Psoas muscle (tissue), 8 donors: ENCODE results near the gene UBE2E1. TPM values are rescaled to one million over a fixed set of nuclear protein-coding genes. Genes with fewer than 3 reads are reported as not detected.

Experiments
- ATAC-seq, 4 donors: fragments of 200-7000 bp; cut with Tn5 transposase; one replicate each; pipeline ENCODE4 v1.9.1; 2020; ENCODE audit warnings: moderate library complexity in 3 of 4, mild to moderate bottlenecking in 2 of 4
- DNase-seq, 2 donors: peaks; one replicate each; pipeline ENCODE4 v3.0.0-alpha.2; 2020
- H3K27ac ChIP-seq: fragments of 200-600 bp; one replicate; pipeline ENCODE4 v1.8.0; 2022
- H3K27me3 ChIP-seq, 3 donors: fragments of 200-600 bp in 1 of 3; one replicate each; pipeline versions ENCODE4 v1.6.1 to v1.8.0; 2013 to 2022; ENCODE audit warnings: low read length in 2 of 3, mild to moderate bottlenecking in 2 of 3, moderate library complexity in 1 of 3; ENCODE audit not compliant: insufficient read depth in 3 of 3
- H3K36me3 ChIP-seq, 2 donors: fragments of 200-600 bp in 1 of 2; one replicate each; pipeline versions ENCODE4 v1.6.1 to v1.8.0; 2013 to 2022; ENCODE audit warnings: low read depth in 1 of 2, mild to moderate bottlenecking in 1 of 2, moderate library complexity in 1 of 2; ENCODE audit not compliant: insufficient read depth in 1 of 2
- H3K4me1 ChIP-seq: fragments of 200-600 bp; one replicate; pipeline ENCODE4 v1.8.0; 2022
- H3K4me3 ChIP-seq: fragments of 200-600 bp; one replicate; pipeline ENCODE4 v1.8.0; 2022; ENCODE audit warnings: mild to moderate bottlenecking
- H3K9me3 ChIP-seq: fragments of 200-600 bp; one replicate; pipeline ENCODE4 v1.8.0; 2022
- WGBS, 3 donors: extraction: QIAGEN DNeasy Blood & Tissue Kit; methylation state at CpG; one replicate each; pipeline versions ENCODE4 v1.1.6 to v1.1.7; 2013; 5-methylcytosine and 5-hydroxymethylcytosine counted together
- intact Hi-C, 2 donors: fragments of 100-400 bp; cut with DNase I; formaldehyde crosslinking; loops; one replicate each; pipeline versions ENCODE4 v1.11.0 to v1.14.2; 2022
- polyA plus RNA-seq, 3 donors: library from polyadenylated mRNA; stranded (reverse); fragments of 200-250 nt; gene quantifications; one replicate each; pipeline ENCODE4 v1.2.3, GENCODE V29; 2013
- total RNA-seq, 4 donors: library from RNA; stranded (reverse); fragmentation: NEBNext Ultra II Directional in 2 of 4; extraction: Animal tissue kit (Norgen Biotek cat#: 25700) in 2 of 4; gene quantifications; one replicate each; pipeline versions ENCODE4 v1.2.1 to v1.2.4, GENCODE V29; 2021 to 2023
- TF ChIP-seq, protein P1 (sequence below): fragments of 200-600 bp; IDR thresholded peaks from one replicate; pipeline ENCODE4 v1.8.0; 2022; ENCODE audit warnings: antibody characterized with exemption
- donor health status: healthy with polysubstance abuse.
- donor health status: DM: no; HTN: no; CAD: no; lungs with moderate emphysema.
- donor health status: Bipolar disorder and iron deficiency.
- donor health status: healthy.
- donor health status: DM: yes; HTN: yes; CAD: no.
- donor health status: DM: no; HTN: no; CAD: no.
- donor health status: DM: no; HTN: no; CAD: no.
- donor health status: DM: yes; HTN: yes; CAD: no.

UBE2E1 gene
- total and polyA plus RNA-seq, 7 donors = 54.1 to 112 (median 85.9) TPM

DNA sequence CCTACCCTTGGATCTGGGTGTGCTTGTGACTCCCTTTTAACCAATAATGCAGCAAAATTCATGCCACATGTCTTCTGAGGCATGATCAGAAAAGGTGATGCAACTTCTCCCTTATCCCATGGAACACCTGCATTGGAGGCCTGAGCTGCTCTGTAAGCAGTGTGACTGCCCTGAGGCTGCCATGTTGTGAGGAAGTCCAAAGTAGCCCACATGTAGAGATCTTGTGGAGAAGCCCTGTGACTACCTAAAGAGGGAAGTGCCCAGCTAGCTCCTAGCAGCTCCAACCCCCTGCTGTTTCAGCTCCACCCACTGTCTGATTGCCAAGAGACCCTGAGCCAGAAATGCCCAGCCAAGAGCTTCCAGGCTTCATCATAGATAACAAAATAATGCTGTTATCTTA lies 132.9 kb downstream of the UBE2E1 start:
- Histone ChIP-seq H3K27me3 (no peaks in the 10 kb centered on the region), H3K4me3 (no peak overlapping the region), H3K36me3 (no peaks in the 10 kb centered on the region), H3K9me3 (no peaks in the 10 kb centered on the region), H3K4me1 (peaks cover 10% of the 10 kb centered on the region), H3K27ac (no peak overlapping the region)
- intact Hi-C loops = no loop called here
- no peak for ATAC-seq
- DNase-seq = no peak
- TF ChIP-seq, protein P1, sequence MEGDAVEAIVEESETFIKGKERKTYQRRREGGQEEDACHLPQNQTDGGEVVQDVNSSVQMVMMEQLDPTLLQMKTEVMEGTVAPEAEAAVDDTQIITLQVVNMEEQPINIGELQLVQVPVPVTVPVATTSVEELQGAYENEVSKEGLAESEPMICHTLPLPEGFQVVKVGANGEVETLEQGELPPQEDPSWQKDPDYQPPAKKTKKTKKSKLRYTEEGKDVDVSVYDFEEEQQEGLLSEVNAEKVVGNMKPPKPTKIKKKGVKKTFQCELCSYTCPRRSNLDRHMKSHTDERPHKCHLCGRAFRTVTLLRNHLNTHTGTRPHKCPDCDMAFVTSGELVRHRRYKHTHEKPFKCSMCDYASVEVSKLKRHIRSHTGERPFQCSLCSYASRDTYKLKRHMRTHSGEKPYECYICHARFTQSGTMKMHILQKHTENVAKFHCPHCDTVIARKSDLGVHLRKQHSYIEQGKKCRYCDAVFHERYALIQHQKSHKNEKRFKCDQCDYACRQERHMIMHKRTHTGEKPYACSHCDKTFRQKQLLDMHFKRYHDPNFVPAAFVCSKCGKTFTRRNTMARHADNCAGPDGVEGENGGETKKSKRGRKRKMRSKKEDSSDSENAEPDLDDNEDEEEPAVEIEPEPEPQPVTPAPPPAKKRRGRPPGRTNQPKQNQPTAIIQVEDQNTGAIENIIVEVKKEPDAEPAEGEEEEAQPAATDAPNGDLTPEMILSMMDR = no peak

DNA sequence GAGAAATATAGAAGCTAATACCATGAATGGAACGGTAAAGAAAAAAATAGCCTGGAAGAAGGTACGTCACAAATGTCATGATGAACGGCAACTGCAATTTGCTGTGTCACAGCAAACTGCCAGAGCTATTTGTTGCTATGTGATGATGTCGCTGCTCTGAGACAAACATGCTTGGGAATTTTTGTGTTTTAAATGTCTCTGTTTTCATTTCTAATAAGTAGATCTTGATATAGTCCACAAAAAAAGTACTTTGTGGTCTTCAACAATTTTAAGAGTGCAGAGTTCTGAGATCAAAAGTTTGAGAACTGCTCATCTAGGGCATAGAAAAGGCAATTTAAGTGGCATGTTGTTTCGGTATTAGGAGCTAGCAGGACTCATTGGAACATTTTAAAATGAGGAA lies 135.0 kb downstream of the UBE2E1 start:
- Histone ChIP-seq H3K4me1 (peaks cover 17% of the 10 kb centered on the region), H3K4me3 (peak overlapping the region; percentile 15), H3K9me3 (no peaks in the 10 kb centered on the region), H3K36me3 (no peaks in the 10 kb centered on the region), H3K27me3 (no peaks in the 10 kb centered on the region), H3K27ac (peak overlapping the region; percentile 77)
- intact Hi-C loops = no loop called here
- peak in 2 of 4 donors; percentile 36 to 54 for ATAC-seq
- 30 to 58% (median 38%) methylated on average over 5 of the region's 5 CpGs for WGBS, 3 donors
- no peak for DNase-seq
- TF ChIP-seq, protein P1 = no peak

Other genes with a start within 250 kb of the UBE2E1 start
- gene NKIRAS1, start 111.0 kb downstream of the UBE2E1 start, total RNA-seq = 10 to 100 TPM; 19.8 to 30.7 (median 21.3) TPM
- 10 to 100 TPM; 19.5 to 52.4 (median 24.7) TPM for gene NKIRAS1, start 111.0 kb downstream of the UBE2E1 start, polyA plus RNA-seq
- gene RPL15, start 111.2 kb downstream of the UBE2E1 start, total RNA-seq = 1,000 to 10,000 TPM; 1,021 to 1,350 (median 1,156) TPM
- gene RPL15, start 111.2 kb downstream of the UBE2E1 start, polyA plus RNA-seq = 1,000 to 10,000 TPM; 1,831 to 2,855 (median 2,304) TPM
- gene NR1D2, start 139.3 kb downstream of the UBE2E1 start, total RNA-seq = 10 to 100 TPM; 31.7 to 79.6 (median 44.8) TPM
- gene NR1D2, start 139.3 kb downstream of the UBE2E1 start, polyA plus RNA-seq = 10 to 100 TPM in 2 of 3 donors, 1 to 10 TPM in 1; 4.9 to 26.1 (median 13.7) TPM